Activated CD8-positive, alpha-beta memory T cell treated with anti-CD3 and anti-CD28 coated beads for 48 hours (primary cell): Measurements from ENCODE around the gene TK1.
A peak's percentile ranks its signal among the peaks of the same experiment; 100 is the strongest.
"Not testable (repeated sequence)": the region's sequence is repeated elsewhere in the genome, so short reads cannot be mapped to it uniquely, and the experiment has no call there.

Source experiments
- DNase-seq, 3 experiments: peaks; one replicate each; pipeline ENCODE4 v3.0.0-alpha.2; 2020; ENCODE audit warnings: low read depth in 2 of 3, low spot score in 2 of 3

Gene TK1

GRCh38 chr17:78154903-78155811 lies 31.7 kb downstream of the TK1 start:
- DNase-seq: no peak

GRCh38 chr17:78151514-78152008 lies 35.3 kb downstream of the TK1 start:
- DNase-seq: no peak

DNA sequence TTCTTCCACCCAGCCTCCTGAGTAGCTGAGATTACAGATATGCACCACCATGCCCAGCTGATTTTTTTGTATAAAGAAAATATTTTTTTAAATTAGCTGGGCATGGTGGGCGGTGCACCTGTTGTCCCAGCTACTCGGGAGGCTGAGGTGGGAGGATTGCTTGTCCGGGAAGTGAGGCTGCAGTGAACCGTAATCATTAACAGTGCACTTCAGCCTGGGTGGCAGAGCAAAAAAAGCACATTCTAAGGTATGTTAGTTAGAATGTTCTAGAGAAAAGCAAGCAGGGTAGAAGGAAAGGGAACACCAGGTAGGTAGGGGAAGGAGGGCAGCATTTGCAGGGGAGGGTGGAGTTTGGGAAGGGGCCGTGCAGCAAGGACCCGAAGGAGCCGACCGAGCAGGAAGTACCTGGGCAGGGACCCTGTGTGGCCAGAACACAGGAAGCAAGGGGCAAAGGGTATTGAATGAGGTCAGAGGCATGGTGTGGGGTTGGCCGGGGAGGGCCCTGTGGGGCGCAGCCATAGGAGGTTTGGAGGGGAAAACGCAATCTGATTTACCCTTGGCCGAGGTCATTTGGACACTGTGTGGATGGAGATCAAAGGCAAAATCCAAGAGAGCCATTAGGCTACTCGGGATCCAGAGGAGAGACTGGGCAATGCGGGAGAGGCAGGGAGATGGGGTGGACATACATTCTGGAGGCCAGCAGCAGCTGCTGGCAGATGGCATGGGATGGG lies 38.4 kb downstream of the TK1 start:
- no peak for DNase-seq

- no peak for DNase-seq
Observed at GRCh38 chr17:78147315-78147998, 39.4 kb downstream of the TK1 start.

GRCh38 chr17:78146881-78147280 lies 40.0 kb downstream of the TK1 start:
- no peak for DNase-seq

DNA sequence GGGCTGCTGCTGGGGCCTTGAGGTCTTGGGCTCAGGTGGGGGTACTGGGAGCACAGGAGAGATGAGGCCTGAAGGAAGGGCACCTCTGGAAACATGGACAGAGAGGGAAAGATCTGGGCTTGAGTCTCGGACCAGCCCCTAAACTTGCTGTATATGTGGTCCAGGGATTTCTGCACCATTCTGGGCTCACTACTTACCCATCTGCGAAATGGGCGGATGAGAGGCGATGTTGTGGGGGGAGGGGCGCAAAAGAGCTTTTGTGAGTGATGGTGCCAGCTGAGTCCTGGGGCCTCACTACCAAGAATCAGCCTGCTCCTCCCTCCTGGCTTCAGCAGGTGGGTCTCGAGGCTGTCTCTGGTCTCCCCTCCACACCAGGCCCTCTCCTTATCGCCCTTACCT lies 40.4 kb downstream of the TK1 start:
- no peak for DNase-seq

DNA sequence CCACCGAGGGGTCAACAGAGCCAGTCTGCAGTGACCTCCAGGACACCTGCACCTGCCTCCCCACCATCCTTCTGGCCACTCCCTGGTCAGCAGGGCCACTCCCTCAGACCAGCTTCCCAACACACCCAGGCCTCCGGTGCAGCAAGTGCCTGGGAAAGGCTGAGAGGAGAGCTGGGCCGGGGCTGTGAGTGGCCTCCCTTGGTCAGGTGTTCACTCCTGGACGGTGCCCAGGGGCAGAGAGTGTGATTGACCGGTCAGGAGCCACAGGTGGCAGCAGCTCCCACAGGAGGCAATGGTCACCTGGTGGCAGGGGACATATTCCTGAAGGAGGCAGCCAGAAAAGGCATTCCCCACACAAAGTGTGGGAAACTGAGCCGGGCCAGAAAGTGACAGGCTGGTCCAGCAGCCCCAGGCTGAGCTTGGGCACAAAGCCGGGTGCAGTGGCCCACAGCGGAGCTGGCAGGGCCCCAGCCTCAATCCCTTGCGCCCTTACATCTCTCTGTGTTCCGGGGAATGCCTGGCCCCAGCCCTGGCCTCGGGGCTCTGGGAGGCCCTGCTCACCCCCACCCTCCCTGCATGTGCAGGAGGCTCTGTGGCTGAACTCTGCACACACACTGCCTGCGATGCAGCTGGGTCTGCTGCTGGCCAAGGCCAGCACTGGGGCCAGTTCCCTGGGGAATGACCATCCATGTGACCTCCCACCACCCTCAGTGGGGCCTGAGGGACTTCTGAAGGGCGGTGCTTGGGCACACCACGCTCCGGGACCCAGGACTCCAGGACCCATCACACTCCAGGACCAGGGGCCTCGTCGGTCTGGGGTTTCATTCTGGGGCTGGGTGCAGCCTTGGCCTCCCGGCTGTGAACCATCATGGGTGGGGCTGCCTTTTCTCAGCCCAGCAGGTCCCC lies 41.9 kb downstream of the TK1 start:
- DNase-seq: no peak

DNA sequence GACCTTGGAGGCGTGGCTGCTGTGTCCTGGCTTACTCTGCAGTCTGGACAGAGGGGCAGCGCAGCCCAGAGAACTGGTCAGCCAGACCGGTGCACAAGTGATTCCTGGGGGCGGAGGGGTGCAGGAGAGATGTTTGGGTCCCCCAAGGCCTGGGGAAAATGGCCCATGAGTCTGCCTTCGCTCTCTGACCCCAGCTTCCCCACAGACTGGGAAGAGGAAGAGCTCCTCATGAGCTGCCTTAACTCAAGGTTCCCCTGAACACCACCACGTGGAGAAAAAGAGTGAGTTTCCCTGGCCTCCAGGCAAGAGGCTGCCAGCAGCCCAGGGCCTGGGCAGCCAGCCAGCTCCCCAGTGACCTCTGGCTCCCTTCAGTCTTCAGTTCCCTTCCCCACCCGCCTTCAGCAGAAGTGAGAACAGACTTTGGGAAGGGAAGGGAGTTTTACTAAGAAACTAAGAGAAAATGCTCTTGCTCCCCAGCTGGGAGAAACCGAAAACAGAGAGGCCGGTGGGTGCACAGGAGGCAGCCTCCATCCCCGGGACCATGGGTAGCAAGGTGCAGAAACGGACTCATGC lies 42.6 kb downstream of the TK1 start:
- DNase-seq: no peak

DNA sequence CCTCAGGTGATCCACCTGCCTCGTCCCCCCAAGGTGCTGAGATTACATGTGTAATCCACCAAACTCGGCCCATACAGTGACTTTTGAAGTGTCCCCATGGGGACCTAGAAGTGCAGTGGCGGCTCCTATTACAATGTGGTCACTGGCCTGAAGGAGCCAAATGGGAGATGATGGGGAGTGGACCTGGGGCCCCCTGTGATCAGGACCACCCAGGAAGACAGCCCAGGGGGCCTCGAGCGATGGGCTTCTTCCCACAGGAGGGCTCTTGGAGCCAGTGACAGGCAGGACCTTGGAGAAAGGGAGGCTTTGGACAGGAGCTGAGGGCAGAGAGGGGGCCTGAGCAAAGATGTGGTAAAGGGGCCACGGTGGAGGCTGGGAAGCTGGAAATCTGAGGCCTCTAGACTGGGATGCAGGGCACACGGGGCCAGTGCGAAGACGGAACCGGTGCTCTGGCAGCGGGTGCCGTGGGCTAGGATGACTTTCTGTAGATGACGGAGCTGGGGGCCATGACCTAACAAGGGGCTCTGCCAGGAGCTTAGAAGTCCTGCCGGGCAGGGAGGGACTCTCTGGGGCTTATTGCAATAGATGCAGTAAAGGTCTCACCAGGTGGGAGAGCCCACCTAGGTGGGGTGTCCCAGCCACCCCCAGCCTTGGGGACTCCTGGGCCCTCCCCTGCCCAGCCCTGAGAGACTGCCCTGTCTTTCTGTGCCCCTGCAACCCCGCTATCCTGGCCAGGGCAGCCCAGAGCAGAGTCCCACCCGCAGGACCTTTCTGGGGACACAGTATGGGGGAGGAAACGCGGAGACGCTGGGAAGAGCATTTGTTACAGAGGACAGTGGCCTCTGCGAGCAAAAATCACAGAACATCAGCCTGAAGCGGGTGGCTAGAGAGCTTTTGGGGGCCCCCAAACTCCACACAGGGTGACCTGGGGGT lies 43.4 kb downstream of the TK1 start:
- DNase-seq: no peak

DNA sequence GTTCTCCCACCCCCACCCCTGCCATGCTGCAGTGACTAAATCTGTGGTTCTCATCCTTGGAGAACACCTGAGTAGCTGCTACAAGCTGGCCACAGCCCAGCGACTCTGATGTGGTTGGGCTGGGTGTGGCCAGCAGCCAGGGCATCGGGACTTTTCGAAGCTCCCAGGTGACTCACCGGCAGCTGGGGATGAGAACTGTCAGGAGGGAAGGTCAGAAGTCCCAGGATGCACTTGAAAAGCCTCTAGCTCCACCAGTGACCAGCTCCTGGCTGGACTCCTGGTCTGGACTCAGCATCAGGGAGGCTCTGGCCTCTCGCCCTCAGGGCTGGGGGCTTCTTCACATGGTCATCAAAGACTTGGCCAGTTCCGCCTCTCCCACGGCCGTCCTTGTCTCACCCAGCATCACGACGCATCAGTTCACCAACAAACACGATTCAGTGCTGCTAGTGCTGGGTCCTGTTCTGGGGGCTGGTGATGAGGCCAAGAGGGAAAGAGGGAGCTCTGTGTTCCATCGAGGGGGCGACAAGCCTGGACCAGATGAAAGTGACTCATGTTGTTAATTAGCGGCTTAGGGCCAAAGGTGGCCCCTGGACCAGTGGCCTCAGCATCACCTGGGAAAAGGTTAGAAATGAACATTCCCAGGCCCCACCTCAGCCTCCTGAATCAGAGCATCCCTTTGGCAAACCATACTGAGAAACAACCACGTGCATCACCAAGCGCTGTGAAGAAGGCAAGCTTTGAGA lies 44.6 kb downstream of the TK1 start:
- DNase-seq: no peak

GRCh38 chr17:78141437-78142118 lies 45.3 kb downstream of the TK1 start:
- DNase-seq: no peak

DNA sequence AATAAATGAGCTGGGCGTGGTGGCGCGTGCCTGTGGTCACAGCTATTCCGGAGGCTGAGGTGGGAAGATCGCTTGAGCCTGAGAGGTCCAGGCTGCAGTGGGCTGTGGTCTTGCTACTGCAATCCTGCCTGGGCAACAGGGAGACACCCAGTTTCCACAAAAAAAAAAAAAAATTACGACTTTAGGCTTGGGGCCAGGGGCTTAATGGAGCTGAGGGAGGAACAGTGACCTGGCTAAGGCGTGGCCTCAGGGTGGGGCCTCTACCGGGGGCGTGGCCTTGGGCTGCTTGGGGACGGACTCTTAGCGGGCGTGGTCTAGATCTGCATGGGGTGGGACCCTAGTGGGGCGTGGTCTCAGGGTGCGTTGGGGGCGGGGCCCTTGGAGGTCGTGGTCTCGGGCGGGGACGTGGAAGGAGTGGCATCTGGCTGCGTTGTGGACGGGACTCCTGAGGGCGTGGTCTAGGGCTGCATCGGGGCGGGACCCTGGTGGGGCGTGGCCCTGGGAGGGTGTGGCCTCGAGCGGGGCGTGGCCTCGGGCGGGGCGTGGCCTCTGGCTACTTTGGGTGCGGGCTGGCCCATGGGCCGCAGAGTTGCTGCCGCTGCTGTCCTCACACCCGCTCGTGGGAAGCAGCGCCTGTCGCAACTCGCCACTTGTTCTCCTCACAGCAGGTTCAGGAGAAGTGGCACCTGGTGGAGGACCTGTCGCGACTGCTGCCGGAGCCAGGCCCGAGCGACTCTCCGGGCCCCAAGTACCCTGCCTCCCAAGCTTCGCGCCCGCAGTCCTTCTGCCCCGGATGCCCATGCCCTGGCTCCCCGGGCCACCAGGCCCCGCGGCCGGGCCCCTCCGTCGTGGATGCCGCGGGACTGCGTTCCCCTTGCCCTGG lies 46.4 kb downstream of the TK1 start:
- peak; percentile 91 to 98 (median 94) for DNase-seq

DNA sequence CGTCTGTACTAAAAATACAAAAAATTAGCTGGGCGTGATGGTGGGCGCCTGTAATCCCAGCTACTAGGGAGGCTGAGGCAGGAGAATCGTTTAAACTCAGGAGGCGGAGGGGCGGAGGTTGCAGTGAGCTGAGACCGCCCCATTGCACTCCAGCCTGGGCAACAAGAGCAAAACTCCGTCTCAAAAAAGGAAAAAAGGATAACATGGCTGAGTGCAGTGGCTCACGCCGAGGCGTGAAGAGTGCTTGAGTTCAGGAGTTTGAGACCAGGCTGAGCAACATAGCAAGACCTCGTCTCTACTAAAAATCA lies 47.0 kb downstream of the TK1 start:
- DNase-seq: not testable (repeated sequence)

DNA sequence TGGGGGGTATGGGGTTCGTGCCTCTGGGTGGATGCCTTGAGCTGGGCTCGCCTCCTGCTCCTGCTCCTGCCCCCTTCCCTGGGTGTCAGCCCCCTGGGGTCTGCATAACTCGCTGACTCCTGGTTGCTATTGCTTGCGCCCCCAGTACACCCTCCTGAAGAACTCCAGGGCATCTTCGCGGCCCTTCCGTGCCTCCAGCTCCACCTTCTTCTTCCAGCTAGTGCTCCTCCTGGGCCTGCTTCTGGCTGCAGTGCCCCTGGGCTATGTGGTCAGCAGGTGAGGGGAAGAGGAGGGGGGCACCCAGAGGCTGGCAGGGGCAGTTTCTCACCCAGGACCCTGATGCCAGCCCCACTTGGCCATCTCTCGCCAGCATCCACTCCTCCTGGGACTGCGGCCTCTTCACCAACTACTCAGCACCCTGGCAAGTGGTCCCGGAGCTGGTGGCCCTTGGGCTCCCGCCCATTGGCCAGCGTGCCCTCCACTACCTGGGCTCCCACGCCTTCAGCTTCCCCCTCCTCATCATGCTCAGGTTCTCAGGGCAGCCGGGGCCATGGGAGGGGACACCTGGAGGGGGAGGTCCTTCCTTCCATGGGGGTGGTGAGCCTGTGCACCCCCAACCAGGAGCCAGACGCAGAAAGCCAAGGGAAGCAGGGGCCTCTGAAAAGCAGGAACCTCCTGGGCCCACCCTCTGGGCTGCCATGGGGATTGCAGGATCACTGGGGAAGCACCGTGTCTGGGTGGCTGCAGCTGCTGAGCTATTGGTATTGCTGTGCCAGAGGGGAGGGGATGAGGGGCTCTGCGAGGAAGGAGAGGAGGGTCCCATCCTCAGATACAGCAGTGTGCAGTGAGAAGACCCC lies 48.4 kb downstream of the TK1 start:
- DNase-seq: no peak

DNA sequence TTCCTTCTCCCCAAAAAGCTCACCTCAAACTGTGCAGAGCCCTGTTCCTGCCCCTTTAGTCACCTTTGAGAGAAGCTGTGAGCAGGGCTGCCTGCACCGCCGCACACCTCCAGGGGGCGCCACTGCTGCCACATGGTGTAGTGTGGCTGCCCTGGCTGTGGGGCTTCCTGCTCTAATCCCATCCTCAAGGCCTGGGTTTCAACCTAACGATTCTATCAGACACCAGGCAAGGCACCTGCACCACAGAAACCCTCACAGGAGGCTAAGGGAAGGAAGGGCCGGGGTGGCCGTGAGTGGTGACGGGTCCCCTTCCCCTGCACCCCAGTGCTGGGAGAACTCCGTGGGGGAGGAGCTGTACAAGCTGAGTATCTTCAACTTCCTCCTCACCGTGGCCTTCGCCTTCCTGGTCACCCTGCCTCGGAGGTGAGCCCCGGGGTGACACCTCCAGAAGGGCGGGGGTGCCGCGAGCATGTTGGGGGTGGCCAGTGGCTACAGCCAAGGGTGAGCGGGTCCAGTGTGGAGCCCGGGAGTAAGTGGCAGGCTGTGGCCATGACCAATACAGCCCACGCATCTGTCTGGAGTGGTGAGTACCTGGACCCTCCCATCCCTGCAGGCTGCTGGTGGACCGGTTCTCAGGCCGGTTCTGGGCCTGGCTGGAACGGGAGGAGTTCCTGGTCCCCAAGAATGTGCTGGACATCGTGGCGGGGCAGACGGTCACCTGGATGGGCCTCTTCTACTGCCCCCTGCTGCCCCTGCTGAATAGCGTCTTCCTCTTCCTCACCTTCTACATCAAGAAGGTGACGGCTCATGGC lies 49.3 kb downstream of the TK1 start:
- DNase-seq: no peak
